GM06990 (cell line): ENCODE results near the gene MTA3.
"Not testable (repeated sequence)": the region's sequence is repeated elsewhere in the genome, so short reads cannot be mapped to it uniquely, and the experiment has no call there.

Experiments
- DNase-seq: peaks from one replicate; pipeline ENCODE4 v3.0.0-alpha.2; 2011; ENCODE audit not compliant: insufficient read length; ENCODE audit errors: extremely low read depth
- H3K27me3 ChIP-seq: replicated peaks from 2 replicates; pipeline ENCODE4 v1.6.0; 2011; ENCODE audit warnings: low read length; ENCODE audit not compliant: control insufficient read depth, insufficient read depth
- H3K36me3 ChIP-seq: 2 replicates; pipeline ENCODE4 v1.5.1; 2011; ENCODE audit warnings: low read length; ENCODE audit not compliant: control insufficient read depth, insufficient read depth
- H3K4me3 ChIP-seq: replicated peaks from 2 replicates; pipeline ENCODE4 v1.5.1; 2011; ENCODE audit warnings: low read depth, mild to moderate bottlenecking, control low read depth, low read length
- TF ChIP-seq, protein P1 (sequence below): IDR thresholded peaks from 2 replicates; pipeline ENCODE4 v1.5.1; 2011; ENCODE audit warnings: low read length, control low read depth, mild to moderate bottlenecking, inconsistent platforms; ENCODE audit not compliant: insufficient read depth, poor library complexity, severe bottlenecking

MTA3 gene

GRCh38 chr2:42607101-42607637 lies 38.7 kb downstream of the MTA3 start:
- Histone ChIP-seq H3K27me3 (no peaks in the 10 kb centered on the region), H3K36me3 (peaks cover 2% of the 10 kb centered on the region; the same call in 1 of the 2 replicates), H3K4me3 (no peak overlapping the region)
- DNase-seq: no peak
- TF ChIP-seq, protein P1, sequence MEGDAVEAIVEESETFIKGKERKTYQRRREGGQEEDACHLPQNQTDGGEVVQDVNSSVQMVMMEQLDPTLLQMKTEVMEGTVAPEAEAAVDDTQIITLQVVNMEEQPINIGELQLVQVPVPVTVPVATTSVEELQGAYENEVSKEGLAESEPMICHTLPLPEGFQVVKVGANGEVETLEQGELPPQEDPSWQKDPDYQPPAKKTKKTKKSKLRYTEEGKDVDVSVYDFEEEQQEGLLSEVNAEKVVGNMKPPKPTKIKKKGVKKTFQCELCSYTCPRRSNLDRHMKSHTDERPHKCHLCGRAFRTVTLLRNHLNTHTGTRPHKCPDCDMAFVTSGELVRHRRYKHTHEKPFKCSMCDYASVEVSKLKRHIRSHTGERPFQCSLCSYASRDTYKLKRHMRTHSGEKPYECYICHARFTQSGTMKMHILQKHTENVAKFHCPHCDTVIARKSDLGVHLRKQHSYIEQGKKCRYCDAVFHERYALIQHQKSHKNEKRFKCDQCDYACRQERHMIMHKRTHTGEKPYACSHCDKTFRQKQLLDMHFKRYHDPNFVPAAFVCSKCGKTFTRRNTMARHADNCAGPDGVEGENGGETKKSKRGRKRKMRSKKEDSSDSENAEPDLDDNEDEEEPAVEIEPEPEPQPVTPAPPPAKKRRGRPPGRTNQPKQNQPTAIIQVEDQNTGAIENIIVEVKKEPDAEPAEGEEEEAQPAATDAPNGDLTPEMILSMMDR: no peak

- TF ChIP-seq, protein P1: no peak
- Histone ChIP-seq H3K4me3 (no peak overlapping the region), H3K36me3 (peaks cover 3% of the 10 kb centered on the region), H3K27me3 (no peaks in the 10 kb centered on the region)
- DNase-seq: no peak
Measured at GRCh38 chr2:42613281-42614064, 45.0 kb downstream of the MTA3 start.

GRCh38 chr2:42614838-42615237 lies 46.4 kb downstream of the MTA3 start:
- Histone ChIP-seq H3K4me3 (no peak overlapping the region), H3K36me3 (peaks cover 3% of the 10 kb centered on the region), H3K27me3 (no peaks in the 10 kb centered on the region)
- no peak for DNase-seq
- TF ChIP-seq, protein P1: no peak

- Histone ChIP-seq H3K27me3 (no peaks in the 10 kb centered on the region), H3K4me3 (no peak overlapping the region), H3K36me3 (peaks cover 4% of the 10 kb centered on the region)
- TF ChIP-seq, protein P1: no peak
- no peak for DNase-seq
Measured at GRCh38 chr2:42618116-42618515, 49.7 kb downstream of the MTA3 start.

GRCh38 chr2:42618972-42619371 lies 50.5 kb downstream of the MTA3 start:
- Histone ChIP-seq H3K27me3 (no peaks in the 10 kb centered on the region), H3K36me3 (peaks cover 2% of the 10 kb centered on the region), H3K4me3 (no peak overlapping the region)
- TF ChIP-seq, protein P1: no peak
- no peak for DNase-seq

DNA sequence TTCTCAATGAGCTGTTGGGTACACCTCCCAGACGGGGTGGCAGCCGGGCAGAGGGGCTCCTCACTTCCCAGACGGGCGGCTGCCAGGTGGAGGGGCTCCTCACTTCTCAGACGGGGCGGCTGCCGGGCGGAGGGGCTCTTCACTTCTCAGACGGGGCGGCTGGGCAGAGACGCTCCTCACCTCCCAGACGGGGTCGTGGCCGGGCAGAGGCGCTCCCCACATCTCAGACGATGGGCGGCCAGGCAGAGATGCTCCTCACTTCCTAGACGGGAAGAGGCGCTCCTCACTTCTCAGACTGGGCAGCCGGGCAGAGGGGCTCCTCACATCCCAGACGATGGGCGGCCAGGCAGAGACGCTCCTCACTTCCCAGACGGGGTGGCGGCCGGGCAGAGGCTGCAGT lies 53.2 kb downstream of the MTA3 start:
- not testable (repeated sequence) for H3K4me3 ChIP-seq, DNase-seq, H3K27me3 ChIP-seq, H3K36me3 ChIP-seq
